HG03575 (cell line): Measurements from ENCODE around the gene PSMD3.

Source experiments
- ATAC-seq: cut with Tn5 transposase; IDR thresholded peaks from one replicate; pipeline ENCODE4 v1.9.1; 2021; ENCODE audit not compliant: unreplicated experiment, insufficient number of reproducible peaks, low FRiP score; ENCODE audit errors: extremely low read depth

The PSMD3 gene

DNA sequence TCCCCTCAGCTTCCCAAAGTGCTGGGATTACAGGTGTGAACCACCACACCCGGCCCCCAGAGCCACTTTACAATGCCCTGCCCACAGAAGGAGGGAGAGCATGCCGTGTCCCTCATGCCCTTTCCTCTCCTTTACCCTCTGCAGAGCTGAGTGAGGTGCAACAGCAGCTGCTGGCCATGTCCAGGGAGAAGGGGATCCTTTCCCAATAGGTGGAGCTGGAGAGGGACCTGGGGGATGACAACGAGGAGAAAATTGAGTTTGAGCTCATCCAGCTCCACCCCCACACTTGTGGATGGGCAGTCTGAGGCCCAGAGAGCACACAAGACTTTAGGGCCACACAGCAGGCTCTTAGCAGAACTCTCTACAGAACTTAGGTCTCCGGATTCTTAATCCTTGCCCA lies 25.7 kb upstream of the PSMD3 start:
- ATAC-seq = no peak

DNA sequence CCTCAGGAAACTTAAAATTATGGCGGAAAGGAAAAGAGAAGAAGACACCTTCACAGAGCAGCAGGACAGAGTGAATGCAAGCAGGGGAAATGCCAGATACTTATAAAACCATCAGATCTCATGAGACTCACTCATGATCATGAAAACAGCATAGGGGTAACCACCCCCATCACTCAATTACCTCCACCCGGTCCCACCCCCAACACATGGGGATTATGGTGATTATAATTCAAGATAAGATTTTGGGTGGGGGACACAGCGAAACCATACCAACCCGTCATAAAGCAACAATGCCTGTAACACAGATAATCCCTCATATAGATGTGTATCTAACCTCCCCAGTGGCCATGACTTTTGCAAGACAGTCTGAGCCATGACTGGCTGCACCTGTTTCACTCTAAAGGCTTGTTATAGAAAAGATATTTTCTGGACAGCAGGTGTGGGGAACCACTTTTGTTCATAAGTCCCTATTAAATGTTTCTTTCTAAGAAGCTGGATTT lies 24.8 kb upstream of the PSMD3 start:
- ATAC-seq = no peak

DNA sequence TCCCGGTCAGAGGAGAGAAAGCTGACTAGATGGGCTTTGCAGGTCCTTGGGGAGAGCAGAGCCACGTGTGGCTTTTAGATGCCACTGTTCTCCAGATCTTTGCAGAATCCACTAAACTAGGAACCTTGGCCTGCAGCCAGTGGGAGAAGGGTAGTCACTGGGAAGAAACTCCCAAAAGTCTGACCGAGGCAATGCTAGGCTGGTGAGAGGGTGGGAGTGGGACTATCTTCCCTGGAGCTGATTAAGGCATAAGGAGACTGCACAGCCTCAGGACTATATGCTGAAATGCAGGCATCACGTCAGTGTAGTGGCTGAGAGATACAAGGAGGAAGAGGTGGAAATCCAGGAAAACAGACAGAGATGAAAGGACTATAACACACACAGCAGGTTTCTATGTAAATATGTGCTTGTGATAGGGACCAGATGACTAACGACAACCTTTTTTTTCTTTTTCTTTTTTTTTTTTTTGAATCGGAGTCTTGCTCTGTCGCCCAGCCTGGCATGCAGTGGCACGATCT lies 20.0 kb upstream of the PSMD3 start:
- no peak for ATAC-seq

DNA sequence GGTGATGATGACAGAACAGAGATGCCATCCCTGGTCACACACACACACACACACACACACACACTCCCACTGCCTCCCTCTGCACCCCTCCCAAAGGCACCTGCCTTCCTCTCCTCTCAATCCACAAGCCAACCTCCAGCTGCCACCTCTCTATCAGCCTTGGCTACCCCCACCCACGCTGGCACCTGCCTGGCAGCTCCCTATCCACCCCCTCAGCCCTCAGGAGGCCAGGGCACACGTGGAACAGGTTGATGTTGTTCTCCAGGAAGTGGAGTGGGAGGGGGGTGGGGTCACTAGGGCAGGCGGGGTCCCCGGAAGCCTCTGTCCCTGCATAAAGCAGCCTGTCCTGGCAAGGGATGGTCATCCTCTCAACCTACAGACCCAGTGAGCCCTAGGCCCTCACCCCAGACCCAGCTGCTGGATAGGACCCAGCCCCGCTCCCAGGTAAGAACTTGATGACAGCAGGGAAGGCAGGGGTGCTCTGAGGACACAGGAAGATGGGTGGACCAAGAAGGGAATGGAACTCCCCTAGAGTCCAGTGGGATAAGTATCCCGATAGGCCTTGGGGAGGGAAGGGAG lies 17.9 kb upstream of the PSMD3 start, which contains the start of gene GSDMA:
TSS of gene GSDMA (plus strand) at position 363 of the 579 bp plus-strand sequence. CDS start 2,684 bp downstream, outside the sequence.
- ATAC-seq = no peak

DNA sequence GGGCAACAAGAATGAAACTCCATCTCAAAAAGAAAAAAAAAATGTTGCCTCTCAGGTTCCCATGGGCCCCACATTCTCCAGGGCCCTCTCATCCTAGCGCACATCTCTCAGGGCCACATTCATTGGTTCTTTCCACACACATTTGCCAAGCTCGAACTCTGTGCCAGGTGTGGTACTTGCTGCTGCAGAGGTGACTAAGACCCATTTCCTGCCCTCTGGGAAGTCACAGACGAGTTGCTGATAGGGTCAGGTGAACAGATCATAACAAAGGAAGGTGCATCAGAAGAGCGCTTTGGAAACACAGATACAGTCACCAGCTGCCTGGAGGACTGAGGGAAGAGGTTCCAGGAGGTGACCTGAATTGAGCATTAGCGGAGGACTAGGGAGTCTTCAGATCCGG lies 16.8 kb upstream of the PSMD3 start:
- no peak for ATAC-seq

DNA sequence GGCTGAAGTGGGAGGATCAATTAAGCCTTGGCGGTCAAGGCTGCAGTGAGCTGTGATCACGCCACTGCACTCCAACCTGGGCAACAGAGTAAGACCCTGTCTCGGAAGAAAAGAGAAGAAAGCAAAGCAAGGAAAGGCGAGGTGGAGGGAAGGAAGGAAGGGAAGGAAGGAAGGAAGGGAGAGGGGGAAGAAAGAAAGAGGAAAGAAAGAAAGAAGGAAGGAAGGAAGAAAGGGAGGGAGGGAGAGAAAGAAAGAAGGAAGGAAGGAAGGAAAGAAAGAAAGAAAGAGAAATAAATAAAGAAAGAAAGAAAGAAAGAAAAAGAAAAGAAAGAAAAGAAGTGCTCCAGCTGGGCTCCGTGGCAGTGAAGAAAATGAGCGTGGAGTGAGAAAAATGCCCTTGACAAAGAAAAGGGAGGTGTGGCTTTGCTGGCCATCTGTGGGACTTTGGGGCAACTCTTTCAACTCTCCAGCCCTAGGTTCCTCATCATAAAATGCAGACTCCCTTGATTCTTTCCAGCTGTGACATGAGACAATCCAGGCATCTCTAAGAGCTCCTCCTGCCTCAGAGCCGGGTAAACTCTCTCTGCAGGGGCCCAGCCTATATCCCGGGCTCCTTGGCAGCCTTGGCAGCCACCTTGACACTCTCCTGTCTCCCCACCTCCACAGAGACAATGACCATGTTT lies 15.4 kb upstream of the PSMD3 start:
- ATAC-seq = no peak

DNA sequence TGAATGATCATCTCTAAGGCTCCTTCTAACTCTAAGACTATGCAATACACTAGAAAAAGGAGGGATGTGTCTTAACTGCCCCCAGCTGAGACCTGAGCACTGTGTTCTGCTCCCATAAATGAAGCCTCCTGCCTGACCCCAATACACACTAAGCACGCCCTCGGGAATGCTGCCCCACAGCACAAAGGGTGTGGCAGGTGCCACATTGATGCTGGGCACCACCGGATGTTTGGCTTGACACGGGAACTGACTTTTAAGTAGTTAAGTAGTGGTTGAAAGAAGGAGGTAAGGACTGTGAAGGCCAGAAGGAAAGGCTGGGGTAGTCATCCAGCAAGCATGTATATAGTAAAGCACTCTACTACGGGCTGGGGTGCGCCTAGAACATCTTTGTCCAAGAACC lies 13.8 kb upstream of the PSMD3 start:
- ATAC-seq = no peak

DNA sequence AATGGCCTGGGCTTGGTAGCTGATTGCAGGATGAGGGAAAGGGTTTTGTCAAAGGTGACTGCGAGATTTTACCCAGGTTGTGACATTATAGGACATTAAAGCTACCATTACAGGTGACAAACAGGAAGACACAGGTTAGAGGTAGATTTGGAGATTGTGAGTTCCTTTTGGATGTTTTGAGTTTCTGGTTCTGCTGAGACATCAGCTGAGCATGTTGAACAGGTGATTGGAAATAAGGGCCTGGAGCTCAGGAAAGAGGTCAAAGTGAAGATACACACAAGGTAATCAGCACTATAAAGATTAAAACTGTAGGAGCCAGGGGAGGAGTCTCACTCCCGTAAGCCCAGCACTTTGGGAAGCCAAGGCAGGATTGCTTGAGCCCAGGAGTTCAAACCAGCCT lies 11.8 kb upstream of the PSMD3 start:
- no peak for ATAC-seq

DNA sequence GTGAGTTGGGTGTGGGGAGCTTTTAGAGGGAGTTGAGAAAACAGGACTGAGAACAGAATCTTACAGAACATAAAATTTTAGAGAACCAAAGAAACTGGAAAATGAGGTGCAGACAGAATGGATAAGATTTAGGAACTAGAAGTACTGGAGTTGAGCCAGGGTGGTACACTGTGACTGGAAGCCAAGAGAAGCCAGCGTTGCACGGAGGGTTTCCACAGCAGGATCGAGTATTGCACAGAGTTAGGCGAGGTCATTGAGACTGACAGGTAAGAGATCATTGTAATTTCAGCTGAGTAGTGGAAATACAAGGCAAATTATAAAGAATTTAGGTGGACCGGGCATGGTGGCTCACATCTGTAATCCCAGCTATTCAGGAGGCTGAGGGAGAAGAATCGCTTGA lies 11.2 kb upstream of the PSMD3 start:
- no peak for ATAC-seq

DNA sequence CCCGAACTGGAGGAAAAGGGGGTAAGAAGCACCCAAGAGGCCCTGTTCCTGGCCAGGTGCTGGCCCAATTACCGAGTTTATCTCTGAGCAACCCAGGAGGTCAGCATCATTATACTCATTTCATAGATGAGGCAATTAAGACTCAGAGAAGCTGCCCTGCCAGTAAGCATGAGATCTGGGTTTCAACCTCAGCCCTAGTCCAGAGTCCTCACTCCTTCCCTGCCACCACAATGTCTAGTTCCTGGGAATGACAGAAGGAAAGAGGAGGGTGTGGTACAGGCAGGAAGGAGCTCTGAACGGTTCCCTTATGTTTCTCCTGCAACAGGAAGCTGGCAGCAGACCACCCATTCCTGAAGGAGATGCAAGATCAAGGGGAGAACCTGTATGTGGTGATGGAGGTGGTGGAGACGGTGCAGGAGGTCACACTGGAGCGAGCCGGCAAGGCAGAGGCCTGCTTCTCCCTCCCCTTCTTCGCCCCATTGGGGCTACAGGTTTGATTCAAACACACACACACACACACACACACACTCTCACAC lies 10.4 kb upstream of the PSMD3 start:
- ATAC-seq = no peak

DNA sequence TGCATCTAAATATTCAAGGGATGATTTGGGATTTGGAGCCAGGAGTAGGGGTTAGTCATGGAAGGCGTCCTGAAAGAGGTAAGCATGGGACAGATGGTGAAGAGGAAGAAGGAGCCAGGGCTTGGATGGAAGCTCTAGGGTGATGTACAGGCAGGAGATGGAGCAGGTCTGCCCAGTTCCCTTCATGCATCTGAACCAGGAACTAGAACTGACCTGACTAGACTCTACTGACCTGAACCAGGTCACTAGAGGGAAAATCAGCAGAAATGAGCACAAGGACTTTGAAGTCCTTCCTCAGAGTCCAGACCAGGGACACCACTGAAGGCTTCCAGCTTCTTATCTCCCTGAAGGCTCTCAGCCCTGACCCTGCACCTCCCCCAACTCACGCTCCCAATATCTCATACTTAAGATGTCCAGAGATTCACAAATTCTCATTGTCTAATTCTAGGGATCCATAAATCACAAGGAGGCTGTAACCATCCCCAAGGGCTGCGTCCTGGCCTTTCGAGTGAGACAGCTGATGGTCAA lies 9.5 kb upstream of the PSMD3 start:
- no peak for ATAC-seq

DNA sequence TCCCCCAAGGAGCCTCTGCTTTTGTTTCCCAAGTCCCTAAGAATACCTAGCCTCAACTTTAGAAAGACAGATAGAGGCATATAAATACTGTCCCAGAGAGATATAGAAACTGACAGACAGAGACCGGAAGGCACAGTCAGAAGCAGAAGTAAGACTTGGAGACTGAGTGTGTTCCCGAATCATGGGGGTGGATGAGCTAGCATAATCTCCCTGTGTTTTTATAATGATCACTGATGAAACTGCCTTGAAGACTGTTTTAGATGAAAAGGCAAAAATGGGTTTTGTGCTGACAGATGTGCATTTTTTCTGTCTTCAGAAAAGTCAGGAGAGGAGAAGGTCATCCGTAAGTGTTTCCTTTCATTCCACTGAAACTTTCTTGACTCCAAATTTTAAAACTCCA lies 8.3 kb upstream of the PSMD3 start:
- ATAC-seq = no peak

DNA sequence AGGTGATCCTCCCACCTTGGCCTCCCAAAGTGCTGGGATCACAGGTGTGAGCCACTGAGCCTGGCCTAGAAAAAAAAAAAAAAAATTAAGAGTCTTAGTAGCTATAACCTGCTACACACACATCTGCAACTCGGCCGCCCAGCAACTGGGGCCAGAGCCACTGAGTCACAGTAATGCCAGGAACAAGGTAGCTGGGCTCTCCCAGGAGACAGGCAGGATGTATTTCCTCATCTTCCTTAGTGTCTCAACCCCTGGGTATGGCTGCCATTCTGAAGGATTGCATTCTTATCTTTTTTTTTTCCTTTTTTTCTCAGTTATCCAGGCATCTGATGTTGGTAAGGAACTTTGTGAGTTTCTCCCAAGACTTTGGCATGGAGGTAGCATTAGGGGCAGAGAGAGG lies 7.1 kb upstream of the PSMD3 start:
- no peak for ATAC-seq

DNA sequence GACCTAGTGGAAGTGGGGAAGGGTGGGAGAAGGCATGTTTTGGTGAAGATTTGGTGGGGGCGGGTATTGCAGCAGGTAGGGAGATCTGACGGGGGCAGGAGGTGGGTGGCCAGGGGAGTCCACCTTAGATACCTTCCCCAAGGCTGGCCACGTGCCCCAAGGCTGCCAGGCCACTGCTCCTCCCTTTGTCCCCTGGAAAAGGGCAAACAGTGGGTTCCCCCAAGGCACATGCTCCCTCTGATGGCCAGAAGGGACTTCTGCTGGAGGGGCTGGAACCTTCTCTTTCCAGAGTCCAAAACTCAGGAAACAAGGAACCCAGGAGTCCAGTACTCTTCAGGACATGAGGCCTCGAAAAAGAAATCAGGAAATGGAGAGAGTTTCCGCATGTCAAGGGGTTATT lies 6.2 kb upstream of the PSMD3 start:
- ATAC-seq = no peak

DNA sequence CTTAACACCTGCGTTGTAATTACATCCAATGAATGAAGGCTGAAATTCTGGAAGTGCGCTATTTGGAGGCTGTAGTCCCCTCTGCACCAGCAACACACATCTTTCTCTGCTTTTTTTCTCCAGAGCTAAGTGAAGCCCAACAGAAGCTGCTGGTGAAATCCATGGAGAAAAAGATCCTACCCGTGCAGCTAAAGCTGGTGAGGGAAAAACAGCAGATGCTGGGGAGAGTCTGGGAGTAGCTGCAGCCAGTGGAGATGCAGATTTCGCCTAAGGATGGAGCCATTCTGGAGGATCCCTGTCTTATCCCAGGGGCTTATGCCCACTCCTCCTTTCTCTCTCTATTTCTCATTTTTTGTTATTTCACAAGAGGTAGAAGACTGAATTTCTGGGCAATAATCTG lies 4.8 kb upstream of the PSMD3 start:
- no peak for ATAC-seq

DNA sequence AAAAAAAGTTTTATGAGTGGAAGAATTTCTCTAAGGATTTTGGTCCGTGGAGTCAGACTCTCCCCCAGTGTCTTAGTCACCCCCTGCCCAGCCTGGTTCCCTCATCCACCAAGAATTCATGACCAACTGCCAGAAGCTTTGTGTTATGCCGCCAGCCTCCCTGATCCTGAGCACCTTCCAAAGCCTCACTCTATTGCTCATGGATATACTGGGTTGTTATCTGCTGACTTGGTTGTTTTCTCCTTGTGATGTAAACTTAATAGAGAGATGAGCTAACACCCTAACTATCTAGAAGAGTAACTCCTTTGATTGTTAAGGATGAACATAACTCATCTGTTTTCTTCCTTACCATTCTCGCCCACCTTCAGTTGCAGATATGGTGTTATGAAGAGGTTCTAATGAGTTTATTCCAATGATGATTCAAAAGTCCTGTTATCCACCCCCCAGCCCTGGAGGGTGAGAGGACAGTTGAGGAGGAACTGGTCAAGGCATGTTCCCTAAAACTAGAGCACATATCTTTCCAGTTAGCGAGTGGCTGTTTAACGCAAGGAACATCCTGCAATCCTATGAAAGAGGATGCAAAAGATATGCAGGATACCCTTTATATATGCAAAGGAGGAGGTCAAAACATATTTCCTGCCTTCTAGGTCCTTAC lies 1.5 kb upstream of the PSMD3 start:
- no peak for ATAC-seq

DNA sequence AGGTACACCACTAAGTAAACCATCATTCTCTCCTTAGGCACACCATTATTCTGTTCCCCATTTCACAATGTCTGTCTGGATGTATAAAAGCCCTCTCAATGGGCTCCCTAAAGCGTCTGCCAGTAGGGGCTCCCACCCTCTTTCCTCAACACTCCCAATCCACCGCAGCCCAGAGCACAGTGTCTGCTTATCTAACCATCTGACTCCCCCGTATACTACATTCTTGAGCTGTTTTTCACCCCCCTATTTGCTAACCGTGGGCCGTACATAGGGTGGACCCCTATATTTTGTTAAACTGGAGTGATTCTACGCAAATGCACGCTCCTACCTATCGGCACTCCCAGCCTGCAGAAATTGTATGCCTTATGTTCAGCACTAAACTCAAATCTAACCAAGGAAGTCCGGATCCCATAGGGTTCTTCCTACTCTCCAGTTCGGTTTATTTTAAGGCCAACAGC lies 685 bp upstream of the PSMD3 start:
- ATAC-seq = no peak

DNA sequence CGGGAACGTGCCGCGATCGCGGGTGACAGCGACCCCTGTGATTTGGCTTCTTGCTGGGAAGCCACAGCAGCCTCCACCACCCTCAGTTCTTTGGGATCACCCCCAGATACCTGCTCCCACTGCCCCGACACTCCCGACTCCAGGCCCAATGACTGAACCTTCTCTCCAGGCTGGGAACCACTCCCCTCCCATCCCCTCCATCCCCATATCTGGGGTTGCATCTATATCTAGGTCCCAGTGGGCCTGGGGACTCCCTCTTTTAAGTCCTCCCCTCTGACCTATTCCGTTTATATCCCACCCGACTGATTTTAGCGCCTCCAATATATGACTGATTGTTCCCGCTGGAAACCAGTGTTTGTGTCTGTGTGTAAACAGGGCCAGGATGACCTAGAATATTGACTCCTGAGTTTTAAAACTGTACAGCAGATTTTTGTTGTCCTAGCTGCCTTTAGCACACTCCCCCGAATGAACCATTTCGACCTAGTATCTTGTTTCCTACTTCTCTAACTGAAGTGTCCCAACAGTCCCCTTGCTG lies 667 bp downstream of the PSMD3 start:
- no peak for ATAC-seq

DNA sequence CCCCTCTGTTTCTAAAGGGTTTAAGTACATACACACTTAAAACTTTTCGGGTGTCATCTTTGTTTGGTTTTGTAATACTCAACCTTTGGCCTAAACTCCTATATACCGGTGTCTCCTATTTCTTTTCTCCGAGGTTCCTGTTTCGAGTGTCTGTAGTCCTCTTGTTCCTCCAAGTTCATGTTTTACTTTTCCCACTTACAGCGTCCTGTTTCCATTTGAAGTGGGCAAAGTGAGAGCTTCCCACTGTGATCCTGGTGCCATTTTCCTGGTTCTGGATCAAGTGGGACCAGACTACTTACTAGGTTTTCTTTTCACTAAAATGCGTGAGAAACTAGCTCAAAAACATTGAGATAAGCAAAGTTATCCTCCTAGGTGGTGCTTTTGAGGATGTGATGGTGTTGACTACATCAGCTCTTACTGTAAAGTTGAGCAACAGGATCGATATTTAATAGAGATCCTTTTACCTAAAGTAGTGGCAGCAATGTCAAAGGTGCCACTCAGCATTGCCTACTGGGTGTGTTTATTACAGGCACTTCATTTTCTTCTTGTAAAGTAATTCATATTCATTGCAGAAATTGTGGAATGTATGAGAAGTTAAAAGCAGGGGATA lies 1.3 kb downstream of the PSMD3 start:
- no peak for ATAC-seq
